HG03103 (cell line): ENCODE measurements around the gene KPNA6.
A peak's percentile ranks its signal among the peaks of the same experiment; 100 is the strongest.

Experiments
- ATAC-seq: cut with Tn5 transposase; IDR thresholded peaks from one replicate; pipeline ENCODE4 v1.9.1; 2021; ENCODE audit warnings: low read depth; ENCODE audit not compliant: unreplicated experiment

The KPNA6 gene

DNA sequence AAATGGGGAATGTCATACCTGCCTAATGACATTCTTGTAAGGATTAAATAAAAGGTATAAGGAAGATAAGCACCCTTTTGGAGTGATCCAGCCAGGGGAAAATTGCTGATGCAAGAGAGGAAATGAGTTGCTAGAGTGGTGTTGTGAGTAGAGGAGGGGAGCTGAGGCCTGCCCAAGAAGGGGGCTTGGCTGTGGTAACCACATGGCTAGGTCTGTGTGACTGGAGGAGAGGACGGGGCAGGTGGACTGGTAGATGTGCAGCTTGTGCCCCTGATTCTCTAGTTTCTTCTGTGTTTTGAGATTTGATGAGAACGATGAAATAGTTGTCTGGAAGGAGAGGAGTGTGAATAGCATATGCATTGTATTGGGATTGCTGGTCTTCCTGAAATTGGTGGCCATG lies 78.2 kb downstream of the KPNA6 start:
- ATAC-seq: no peak

DNA sequence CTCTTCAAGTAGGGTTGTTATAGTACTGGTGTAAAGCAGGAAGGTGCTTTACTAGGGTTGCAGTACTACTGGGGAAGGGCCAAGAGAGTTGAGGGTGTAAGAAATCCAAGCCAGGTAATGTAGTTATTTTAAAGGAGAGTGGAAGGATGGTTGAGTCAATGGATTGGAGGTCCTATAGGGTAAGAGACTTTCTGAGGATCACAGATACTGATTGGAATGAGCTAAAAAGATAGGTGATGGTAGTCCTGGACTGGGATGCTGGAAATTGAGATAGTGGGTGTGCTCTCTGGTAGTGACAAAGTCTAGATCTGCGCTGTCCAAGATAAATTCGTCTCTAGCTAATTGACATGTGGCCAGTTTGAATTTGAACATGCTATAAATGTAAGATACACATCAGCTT lies 78.6 kb downstream of the KPNA6 start:
- no peak for ATAC-seq

DNA sequence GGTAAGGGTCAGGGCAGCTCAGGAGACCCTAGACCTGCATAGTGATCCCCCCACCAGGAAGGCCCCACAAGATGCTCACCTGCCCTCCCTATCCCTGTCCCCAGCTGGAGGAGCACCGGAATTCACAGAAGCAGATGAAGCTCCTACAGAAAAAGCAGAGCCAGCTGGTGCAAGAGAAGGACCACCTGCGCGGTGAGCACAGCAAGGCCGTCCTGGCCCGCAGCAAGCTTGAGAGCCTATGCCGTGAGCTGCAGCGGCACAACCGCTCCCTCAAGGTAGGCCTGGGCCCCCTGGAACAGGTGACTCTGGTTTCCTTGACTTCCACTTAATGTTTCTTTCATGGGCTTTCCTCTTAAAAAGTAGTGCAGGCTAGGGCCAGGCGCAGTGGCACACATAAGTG lies 80.0 kb downstream of the KPNA6 start:
- ATAC-seq: no peak

- ATAC-seq: no peak
Measured at GRCh38 chr1:32192220-32192948, 84.5 kb downstream of the KPNA6 start.

DNA sequence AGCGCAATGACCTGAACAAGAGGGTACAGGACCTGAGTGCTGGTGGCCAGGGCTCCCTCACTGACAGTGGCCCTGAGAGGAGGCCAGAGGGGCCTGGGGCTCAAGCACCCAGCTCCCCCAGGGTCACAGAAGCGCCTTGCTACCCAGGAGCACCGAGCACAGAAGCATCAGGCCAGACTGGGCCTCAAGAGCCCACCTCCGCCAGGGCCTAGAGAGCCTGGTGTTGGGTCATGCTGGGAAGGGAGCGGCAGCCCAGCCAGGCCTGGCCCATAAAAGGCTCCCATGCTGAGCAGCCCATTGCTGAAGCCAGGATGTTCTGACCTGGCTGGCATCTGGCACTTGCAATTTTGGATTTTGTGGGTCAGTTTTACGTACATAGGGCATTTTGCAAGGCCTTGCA lies 87.1 kb downstream of the KPNA6 start:
- ATAC-seq: no peak

- ATAC-seq: no peak
Measured at GRCh38 chr1:32195531-32195930, 87.7 kb downstream of the KPNA6 start.

DNA sequence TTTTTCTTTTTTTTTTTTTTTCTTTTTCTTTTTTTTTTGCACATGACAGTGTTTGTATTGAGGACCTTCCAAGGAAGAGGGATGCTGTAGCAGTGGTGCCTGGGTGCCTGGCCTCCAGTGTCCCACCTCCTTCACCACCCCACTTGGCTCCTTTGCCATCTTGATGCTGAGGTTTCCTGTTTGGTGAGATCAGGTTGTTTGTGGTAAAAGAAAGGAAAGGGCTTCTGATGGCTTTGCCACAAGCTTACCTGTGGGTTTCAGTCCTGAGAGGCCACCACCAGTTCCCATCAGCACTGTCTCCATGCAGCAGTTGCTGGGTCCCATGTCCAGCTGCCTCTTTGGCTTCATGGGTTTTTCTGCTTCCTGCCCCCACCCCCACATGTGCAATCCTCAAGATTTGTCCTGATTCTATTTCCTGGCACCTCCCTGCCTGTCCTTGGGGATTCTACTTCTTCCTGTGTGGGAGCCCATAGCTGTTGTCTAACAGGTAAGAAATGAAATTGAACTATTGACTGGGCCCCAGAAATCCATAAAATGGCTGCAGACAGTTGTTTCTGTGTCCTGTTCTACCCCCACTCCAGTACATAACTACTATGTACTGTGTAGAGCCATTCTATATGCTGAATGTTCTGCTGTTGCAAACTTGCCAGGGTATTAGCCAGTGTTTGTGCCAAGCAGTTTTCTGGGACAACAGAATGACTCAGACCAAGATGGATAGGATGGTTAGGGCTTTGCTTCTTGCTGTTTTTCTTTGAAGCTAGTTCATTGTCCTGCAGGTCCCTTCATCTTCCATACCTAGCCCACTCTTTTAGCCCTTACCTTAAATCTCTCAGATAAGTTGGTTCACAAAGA lies 88.3 kb downstream of the KPNA6 start:
- no peak for ATAC-seq

DNA sequence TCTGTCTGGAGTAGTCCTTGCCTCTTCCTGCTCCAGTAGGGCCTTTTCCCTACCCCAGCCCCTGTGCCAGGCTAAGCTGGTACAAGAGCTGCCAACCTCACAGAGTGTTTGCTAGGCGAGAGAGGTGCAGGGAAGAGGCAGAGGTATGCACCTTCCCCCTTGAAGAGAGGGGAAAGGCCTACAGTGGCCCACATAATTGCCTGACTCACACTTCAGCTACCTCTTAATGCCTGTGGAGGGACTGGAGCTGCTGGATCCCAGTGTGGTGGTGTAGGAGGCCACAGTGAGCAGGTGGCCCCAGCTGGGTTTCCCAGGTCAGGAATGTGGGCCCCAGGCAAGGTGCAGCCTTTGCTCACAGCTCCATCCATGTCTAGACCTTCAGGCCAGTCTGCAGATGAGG lies 89.2 kb downstream of the KPNA6 start:
- no peak for ATAC-seq

DNA sequence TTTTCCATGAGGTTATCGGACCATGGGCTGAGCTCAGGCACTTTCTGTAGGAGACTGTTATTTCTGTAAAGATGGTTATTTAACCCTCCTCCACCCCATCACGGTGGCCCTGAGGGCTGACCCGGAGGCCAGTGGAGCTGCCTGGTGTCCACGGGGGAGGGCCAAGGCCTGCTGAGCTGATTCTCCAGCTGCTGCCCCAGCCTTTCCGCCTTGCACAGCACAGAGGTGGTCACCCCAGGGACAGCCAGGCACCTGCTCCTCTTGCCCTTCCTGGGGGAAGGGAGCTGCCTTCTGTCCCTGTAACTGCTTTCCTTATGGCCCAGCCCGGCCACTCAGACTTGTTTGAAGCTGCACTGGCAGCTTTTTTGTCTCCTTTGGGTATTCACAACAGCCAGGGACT lies 90.0 kb downstream of the KPNA6 start:
- ATAC-seq: no peak

DNA sequence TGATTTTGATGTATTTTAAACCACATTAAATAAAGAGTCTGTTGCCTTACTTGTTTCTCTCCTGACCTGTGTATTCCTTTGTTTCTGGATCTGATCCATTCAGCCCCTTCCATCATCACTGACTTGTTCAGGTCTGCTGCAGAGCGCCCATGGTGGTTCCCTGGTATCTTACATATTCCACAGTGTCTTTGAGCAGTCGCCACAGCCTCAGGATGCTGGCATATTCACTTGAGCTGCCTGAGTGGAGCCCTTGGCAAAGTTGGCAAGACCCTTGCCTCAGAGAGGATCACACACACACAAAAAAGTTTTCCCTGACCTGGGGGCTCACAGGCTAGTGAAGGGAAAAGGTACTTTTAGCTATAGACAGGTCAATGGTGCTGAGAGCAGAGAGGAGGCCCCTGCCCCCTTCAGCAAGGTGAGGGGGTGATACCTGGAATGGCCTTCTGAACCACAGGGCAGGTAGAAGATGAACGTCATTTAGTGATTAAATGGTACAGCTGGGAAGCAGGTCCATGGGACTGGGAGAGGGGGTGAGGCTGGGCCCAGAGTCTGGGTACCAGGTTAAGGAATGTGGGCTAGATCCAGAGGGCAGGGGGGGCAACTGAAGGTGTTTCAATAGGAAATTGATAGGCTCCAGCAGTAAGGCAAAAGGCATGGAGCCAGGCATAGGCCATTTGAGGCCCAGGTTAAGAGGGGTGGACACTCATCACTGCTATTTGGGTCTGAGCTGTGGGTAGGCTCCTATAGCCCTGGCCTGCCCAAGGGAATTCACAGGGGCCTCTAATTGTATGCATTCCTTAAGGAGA lies 90.6 kb downstream of the KPNA6 start:
- no peak for ATAC-seq

GRCh38 chr1:32199043-32199716 lies 91.3 kb downstream of the KPNA6 start:
- ATAC-seq: no peak

- no peak for ATAC-seq
Measured at GRCh38 chr1:32199717-32200072, 91.8 kb downstream of the KPNA6 start.

DNA sequence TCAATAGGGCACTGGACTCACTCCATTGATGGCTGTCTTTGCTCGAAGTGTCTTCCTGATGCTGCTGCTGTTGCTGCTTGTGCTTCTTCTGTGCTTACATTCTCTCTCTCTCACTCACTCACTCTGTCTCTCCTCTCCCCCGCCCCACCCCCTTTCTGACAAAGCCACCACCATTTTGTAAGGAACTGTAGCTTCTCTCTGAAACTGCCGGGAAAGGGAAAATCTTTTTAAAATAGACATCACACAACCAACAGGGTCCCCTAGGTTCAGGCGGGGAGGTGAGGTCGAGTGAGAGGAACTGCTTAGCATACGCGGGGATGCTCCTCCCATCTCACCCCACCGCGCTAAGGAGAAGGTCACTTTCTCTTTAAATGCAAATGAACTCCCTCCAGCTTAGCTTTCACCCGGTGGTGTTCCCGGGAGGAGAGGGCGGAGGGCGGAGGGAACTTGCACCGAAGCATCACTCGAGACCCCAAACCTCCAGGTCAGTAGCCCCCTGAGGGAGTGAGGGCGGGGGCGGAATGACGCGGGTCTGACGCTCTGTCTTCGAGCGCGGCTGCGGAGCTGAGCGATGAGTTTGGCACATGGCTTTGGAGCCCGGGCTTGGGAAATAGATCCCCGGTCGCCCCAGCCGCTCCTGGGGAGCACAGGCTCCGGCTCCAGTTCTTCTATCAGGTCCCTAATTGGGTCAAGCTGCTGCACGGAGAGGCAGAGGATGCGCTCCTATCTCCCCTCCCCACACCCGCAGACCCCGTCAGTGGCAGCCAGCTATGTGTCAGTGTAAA lies 92.6 kb downstream of the KPNA6 start, which contains the start of gene CCDC28B:
CCDC28B (plus strand) TSS at position 370 of the 785 bp plus-strand sequence. CDS start 1,341 bp downstream, outside the sequence.
- ATAC-seq: no peak

GRCh38 chr1:32201011-32201855 lies 93.4 kb downstream of the KPNA6 start:
- no peak for ATAC-seq

DNA sequence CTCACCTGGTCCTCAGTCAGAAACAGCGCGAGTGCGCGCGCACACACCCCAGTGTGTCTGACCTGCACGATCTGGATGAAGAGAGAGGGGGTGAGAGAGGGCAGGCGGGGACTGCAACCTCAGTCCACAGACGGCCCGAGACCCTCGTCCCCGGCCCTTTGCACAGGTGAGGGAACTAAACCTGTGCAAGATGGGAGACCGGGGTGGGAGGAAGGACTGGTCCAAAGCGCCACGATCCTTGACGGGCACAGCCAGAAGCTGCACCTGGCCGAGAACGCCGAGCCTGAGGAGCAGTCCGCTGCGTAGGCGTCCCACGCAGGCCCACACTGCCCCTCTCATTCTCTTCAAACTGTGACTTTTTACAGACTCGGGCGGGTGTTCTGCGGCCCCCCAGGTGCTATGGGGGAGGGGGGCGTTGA lies 97.1 kb downstream of the KPNA6 start:
- no peak for ATAC-seq

- ATAC-seq: peak; percentile 37
Measured at GRCh38 chr1:32205401-32206370, 97.8 kb downstream of the KPNA6 start, which contains the start of gene IQCC. Gene IQCC (plus strand): TSS chr1:32205671. CDS start chr1:32205682, 11 bp downstream.

DNA sequence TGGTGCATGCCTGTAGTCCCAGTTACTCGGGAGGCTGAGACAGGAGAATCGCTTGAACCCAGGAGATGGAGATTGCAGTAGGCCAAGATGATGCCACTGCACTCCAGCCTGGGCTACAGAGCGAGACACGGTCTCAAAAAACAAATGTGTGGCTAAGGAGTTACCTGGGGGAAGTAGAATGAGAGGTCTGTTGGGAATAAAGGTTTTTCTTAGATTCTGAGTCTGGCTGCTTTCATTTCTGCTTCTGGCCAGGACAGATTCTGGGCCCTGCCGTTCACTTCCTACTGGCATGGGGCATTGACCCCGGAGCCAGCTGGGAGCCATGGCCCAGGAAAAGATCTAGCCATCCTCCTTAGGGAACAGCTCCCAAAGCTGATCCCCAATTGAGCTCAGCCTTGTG lies 100.6 kb downstream of the KPNA6 start:
- ATAC-seq: no peak

GRCh38 chr1:32208891-32209328 lies 101.1 kb downstream of the KPNA6 start, which contains the start of gene DCDC2B:
Gene DCDC2B (plus strand): TSS chr1:32209089. CDS start chr1:32209094, 5 bp downstream.
- no peak for ATAC-seq
